ENCODE data around the gene HOXC4.
A peak's percentile ranks its signal among the peaks of the same experiment; 100 is the strongest.

Gene HOXC4

DNA sequence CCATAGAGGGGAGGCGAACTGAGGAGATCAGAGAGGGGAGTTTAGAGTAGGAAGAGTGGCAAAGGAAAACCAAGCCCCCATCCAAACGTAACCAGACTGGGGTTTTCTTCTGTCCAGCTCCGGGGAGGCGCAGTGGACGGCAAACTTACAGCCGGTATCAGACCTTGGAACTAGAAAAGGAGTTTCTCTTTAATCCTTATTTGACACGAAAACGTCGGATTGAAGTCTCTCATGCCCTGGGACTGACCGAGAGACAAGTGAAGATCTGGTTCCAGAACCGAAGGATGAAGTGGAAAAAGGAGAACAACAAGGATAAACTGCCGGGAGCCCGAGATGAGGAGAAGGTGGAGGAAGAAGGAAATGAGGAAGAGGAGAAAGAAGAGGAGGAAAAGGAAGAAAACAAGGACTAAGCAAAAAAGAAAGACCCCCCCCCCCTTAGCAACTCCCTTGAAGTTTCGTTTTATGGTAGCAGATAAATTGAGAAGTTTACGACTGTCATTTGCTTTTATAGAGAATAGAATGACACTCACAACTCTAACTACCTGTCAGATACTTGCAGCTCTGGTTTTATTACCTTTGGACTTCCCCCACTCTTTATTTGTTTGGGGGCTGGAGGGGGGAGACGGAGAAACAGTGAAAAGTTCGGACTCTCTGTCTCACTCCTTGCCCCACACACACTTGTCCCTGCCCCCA lies 42.5 kb upstream of the HOXC4 start:
- Mint-ChIP-seq H3K27ac (ENCODE audit: low read depth) (no peak overlapping the region), H3K4me3 (peak overlapping the region; percentile 4)
- ATAC-seq (replicated peaks; ENCODE audit: extremely low read depth, poor library complexity, severe bottlenecking) = no peak

DNA sequence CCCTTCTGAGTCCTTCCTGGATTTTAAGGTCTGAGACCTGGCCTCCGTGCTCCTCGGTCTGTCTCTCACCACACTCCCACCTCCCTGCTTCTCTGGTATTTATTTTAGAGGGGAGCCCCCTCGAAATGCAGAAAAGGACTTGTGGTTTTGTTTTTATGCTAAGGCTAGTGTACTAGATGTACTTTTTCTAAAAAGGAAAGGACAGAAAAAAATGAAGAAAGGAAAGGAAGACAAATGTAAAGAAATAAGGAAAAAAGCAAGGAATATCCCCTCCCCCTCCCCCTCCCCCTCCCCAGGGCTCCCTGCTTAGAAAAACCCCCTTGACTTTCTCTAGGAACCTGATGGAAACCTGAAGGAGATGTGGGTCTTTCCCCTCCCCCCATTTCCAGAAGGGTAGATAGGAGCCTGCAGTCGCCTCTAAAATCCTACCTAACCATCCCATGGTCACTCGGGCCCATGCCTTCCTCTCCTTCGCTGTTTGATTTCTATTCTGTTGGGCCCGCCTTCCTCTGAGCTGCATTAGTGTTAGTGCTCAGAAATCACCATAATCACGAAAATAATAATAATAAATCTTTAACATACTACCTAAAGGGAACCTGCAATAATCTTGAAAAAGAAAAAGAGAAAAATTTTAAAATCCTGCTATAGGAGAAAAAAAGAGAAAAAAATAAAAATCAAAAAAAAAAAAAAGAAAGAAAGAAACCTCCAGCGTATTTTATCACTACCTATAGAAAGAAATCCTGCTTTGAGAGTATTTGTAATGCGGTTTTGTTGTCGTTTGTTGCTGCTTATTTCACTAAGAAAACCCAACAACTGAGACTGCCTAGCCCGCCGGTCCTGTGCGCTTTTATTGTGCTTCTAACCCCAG lies 41.7 kb upstream of the HOXC4 start:
- no peak for ATAC-seq (replicated peaks; ENCODE audit: extremely low read depth, poor library complexity, severe bottlenecking)
- no peak overlapping the region for H3K27ac Mint-ChIP-seq (ENCODE audit: low read depth)
- H3K9me3 Mint-ChIP-seq = no peaks in the 10 kb centered on the region

More for the DNA sequence above, 42.5 kb upstream of the HOXC4 start:
- Mint-ChIP-seq H3K4me1 (peaks cover 40% of the 10 kb centered on the region), H3K9me3 (no peaks in the 10 kb centered on the region), H3K27me3 (peaks cover 95% of the 10 kb centered on the region), H3K36me3 (ENCODE audit: insufficient read depth) (peaks cover 22% of the 10 kb centered on the region)
- DNase-seq (ENCODE audit: low spot score in 2 of 2) = no peak

DNA sequence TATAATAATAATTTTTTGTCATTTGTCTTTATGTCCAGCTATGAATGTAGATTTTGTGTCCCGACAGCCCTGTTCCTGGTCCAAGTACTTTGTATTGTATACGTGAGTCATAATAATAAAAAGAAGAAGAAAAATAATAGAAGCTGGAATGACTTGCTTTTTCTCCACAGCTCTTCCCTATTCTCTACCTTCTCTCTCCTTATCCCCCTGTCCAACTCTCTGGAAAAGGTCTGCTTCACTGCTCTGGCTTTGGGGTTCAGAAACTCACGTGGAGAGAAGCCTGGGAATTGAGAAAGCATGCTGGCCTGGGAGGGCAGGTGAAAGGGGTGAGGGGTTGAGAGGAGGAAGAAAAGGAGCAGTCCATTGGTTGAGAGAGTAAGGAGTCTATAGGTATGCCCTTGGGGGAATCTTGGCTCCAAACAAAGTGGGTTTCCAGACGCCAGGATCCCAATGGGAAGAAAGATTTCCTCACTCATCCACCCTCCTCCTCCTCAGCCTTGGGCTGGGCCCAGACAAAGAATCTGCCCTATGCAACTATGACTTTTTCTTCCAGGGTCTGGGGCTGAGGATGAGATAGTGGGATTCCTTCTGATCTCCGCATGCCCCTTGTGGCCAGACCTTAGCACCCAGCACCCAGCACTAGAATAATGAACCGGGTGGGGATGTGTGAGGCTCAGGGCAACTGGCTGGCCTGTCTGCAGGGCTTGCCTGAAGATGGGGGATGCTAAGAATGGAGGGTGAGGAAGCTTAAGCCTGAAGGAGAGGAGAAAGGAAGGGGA lies 40.8 kb upstream of the HOXC4 start:
- H3K9me3 Mint-ChIP-seq = no peaks in the 10 kb centered on the region
- H3K36me3 Mint-ChIP-seq (ENCODE audit: insufficient read depth) = peaks cover 22% of the 10 kb centered on the region
- H3K4me3 Mint-ChIP-seq = no peak overlapping the region
- ATAC-seq (replicated peaks; ENCODE audit: extremely low read depth, poor library complexity, severe bottlenecking) = no peak
- H3K27ac Mint-ChIP-seq (ENCODE audit: low read depth) = no peak overlapping the region
- H3K27me3 Mint-ChIP-seq = peaks cover 78% of the 10 kb centered on the region
- H3K4me1 Mint-ChIP-seq = peaks cover 45% of the 10 kb centered on the region
- DNase-seq (ENCODE audit: low spot score in 2 of 2) = no peak

More for the DNA sequence above, 41.7 kb upstream of the HOXC4 start:
- DNase-seq (ENCODE audit: low spot score in 2 of 2) = no peak
- Mint-ChIP-seq H3K4me1 (peaks cover 36% of the 10 kb centered on the region), H3K36me3 (ENCODE audit: insufficient read depth) (peaks cover 19% of the 10 kb centered on the region), H3K27me3 (peaks cover 88% of the 10 kb centered on the region), H3K4me3 (no peak overlapping the region)

DNA sequence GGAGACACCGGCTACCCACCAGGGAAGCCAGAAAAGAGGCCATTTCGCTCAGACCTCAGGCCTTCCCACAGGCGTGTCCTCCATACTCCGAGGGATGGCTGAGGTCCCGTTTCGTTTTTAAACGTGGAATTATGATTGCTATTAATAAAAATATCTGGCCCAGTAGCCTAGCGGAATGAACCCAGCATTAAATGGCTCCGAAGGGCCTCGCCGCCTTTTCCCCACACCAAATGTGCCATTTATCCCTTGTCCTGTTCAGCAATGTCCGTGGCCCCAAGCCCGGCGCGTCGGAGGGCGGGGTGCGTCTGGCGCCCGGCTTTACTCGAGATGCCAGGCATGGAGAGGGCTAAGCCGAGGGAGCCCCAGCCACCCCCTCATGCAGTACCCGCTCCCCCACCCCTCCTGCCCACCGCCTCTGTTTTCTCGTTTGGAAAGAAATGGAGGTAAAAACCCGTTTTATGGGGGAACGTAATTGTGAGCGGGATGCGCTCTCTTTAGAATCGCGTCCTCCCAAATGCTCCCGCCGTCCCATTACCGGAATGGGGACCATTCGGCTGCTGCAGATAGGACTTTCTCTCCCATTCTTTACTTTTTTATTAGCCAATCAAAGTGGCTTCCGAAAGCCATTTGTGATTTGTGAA lies 39.1 kb upstream of the HOXC4 start:
- H3K36me3 Mint-ChIP-seq (ENCODE audit: insufficient read depth) = peaks cover 15% of the 10 kb centered on the region
- peaks cover 42% of the 10 kb centered on the region for H3K4me1 Mint-ChIP-seq
- H3K9me3 Mint-ChIP-seq = no peaks in the 10 kb centered on the region
- DNase-seq (ENCODE audit: low spot score in 2 of 2) (no peak), ATAC-seq (replicated peaks; ENCODE audit: extremely low read depth, poor library complexity, severe bottlenecking) (no peak)
- H3K27ac Mint-ChIP-seq (ENCODE audit: low read depth) = peak overlapping the region; percentile 93
- H3K4me3 Mint-ChIP-seq = peak overlapping the region; percentile 20
- H3K27me3 Mint-ChIP-seq = peaks cover 62% of the 10 kb centered on the region

DNA sequence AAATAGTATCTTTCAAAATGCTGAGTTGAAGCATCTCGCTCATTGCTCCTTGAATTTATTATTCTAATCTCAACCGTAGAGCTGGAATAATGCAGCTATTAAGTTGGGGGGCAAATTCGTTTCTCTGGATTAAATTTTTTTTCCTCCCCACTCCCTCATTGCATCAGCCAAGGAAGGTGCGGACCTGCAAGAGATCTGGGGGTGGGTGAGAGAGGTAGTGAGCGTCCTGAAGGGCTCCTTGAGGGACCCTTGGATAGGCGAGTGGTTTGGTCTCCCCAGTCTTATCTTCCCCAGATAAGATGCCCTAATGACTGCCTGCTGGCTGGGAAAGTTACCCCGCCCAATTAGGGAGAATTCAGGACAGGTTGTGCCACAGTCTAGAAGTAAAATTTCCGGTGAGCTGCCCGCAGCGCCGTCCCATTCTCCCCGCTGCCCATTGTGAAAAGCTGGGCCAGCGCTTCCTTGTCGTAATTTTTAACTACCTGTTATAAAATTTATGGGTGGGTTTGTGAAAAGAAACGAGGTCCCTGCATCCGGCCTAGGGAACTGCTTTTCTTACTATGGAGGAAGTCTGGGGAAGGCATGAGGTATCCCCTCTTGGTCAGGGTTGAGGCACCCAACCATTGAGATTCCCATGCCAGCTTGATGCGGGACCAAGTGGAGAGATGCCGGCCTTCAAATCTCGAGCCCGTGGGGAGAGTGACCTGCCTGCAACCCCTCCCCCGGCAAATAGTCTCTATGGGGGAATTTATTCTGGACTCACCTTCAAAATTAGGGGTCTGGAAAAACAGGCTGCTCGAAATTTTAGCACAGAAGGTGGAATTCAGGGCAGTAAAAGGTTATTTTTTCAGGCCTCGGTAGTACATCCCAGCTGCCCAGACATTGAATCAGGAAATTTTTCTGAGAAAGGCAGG lies 38.4 kb upstream of the HOXC4 start:
- ATAC-seq (replicated peaks; ENCODE audit: extremely low read depth, poor library complexity, severe bottlenecking) (no peak), DNase-seq (ENCODE audit: low spot score in 2 of 2) (no peak)
- Mint-ChIP-seq H3K4me1 (peaks cover 43% of the 10 kb centered on the region), H3K27ac (ENCODE audit: low read depth) (no peak overlapping the region), H3K36me3 (ENCODE audit: insufficient read depth) (peaks cover 15% of the 10 kb centered on the region), H3K27me3 (peaks cover 54% of the 10 kb centered on the region), H3K9me3 (no peaks in the 10 kb centered on the region), H3K4me3 (peak overlapping the region; percentile 20)

DNA sequence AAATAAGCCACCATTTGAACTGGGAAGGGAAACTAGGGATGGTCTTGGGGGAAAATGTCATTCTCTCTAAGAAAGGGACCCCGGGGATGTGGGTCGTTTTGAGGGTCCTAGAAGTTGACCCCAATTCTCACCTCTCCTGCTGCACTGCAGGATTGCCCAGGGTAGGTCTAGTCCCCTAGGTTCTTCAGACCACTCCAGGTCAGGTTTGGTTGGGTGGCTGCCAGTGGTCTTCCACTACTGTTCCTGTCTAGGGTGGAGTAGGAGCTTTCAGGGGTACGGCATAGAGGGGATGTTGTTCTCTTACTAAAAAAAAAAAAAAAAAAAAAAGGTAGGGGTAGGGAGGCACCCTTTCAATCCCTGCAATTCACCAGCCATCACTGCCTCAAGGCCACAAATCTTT lies 37.6 kb upstream of the HOXC4 start:
- Mint-ChIP-seq H3K4me3 (no peak overlapping the region), H3K36me3 (ENCODE audit: insufficient read depth) (peaks cover 15% of the 10 kb centered on the region), H3K4me1 (peaks cover 40% of the 10 kb centered on the region), H3K9me3 (no peaks in the 10 kb centered on the region), H3K27ac (ENCODE audit: low read depth) (no peak overlapping the region), H3K27me3 (peaks cover 49% of the 10 kb centered on the region)
- DNase-seq (ENCODE audit: low spot score in 2 of 2) (no peak), ATAC-seq (replicated peaks; ENCODE audit: extremely low read depth, poor library complexity, severe bottlenecking) (no peak)

DNA sequence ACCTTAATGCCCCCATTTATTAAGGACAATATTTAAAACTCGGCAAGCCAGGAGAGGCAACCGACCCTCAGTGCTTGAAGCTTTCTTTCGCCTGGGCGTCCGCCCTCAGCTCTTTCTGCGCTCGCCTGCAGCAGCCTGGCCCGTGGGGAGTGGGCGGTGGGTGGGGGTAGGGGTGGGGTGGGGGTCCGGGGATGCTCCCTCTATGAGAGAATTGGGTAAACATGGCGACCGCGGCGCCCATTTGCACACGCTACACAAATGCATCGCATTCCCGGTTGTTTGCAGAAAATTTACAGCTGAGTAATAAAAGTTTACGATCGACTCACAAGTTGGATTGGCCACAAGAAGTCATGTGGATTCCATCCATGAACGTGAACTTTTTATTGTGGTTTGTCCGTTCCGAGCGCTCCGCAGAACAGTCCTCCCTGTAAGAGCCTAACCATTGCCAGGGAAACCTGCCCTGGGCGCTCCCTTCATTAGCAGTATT lies 37.1 kb upstream of the HOXC4 start:
- Mint-ChIP-seq H3K27me3 (peaks cover 49% of the 10 kb centered on the region), H3K4me1 (peaks cover 35% of the 10 kb centered on the region), H3K9me3 (no peaks in the 10 kb centered on the region), H3K27ac (ENCODE audit: low read depth) (no peak overlapping the region), H3K36me3 (ENCODE audit: insufficient read depth) (peaks cover 15% of the 10 kb centered on the region), H3K4me3 (peak overlapping the region; percentile 81)
- DNase-seq (ENCODE audit: low spot score in 2 of 2) (no peak), ATAC-seq (replicated peaks; ENCODE audit: extremely low read depth, poor library complexity, severe bottlenecking) (no peak)

DNA sequence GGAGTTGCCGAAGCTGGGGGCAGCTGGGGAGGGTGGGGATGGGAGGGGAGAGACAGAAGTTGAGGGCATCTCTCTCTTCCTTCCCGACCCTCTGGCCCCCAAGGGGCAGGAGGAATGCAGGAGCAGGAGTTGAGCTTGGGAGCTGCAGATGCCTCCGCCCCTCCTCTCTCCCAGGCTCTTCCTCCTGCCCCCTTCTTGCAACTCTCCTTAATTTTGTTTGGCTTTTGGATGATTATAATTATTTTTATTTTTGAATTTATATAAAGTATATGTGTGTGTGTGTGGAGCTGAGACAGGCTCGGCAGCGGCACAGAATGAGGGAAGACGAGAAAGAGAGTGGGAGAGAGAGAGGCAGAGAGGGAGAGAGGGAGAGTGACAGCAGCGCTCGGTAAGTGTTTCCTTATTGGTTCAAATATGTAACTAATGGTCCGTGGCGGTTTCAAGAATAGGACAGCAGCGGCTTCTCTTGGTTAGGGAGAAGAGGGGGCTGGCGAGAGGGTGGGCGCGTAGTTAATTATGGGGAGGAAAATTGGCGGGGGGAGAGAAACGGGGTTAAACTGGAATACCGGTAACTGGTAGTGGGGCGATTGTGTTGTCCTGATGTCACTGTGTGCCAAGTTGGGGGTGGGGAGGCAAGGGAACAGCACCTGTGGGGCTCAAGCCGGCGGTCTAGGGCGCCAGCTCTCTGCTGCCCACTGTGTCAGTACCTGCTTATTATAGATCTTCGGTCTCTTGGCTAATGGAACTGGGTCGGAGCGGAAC lies 36.4 kb upstream of the HOXC4 start:
- ATAC-seq (replicated peaks; ENCODE audit: extremely low read depth, poor library complexity, severe bottlenecking) = peak; percentile 40
- peak overlapping the region; percentile 83 for H3K27ac Mint-ChIP-seq (ENCODE audit: low read depth)

DNA sequence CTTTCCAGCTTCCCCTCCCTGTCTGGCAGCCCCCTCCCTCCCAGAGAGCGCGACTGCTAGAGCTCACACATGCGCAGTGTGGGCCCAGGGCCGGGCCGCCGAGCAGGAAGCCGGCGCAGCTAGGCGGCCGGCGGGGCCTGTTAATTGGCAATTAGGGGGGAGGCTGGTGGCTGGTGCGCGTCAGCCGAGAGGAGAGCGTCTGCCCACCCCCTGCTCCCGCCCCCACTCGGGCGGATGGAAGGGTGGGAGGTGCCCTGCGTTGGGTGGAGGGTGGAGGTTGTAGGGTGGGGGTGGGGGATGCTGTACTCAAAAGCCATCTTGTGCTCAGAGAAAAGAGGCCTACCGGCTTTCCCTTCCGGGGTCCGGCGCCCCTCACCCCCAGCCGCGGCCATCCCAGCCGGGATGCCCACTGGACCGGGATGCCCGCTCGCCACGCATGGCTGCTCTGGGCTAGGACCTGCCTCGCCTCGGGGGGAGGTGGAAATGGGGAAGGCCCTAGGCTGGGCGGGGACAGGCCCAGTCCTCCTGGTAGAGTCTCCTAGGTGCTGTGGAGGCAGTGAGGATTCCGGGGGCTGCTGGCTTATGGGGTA lies 35.7 kb upstream of the HOXC4 start:
- H3K9me3 Mint-ChIP-seq = no peaks in the 10 kb centered on the region
- H3K27me3 Mint-ChIP-seq = peaks cover 49% of the 10 kb centered on the region
- H3K36me3 Mint-ChIP-seq (ENCODE audit: insufficient read depth) = peaks cover 15% of the 10 kb centered on the region
- H3K4me1 Mint-ChIP-seq = peaks cover 31% of the 10 kb centered on the region
- peak overlapping the region; percentile 83 for H3K27ac Mint-ChIP-seq (ENCODE audit: low read depth)
- ATAC-seq (replicated peaks; ENCODE audit: extremely low read depth, poor library complexity, severe bottlenecking) (peak; percentile 92), DNase-seq (ENCODE audit: low spot score in 2 of 2) (peak; percentile 59 to 84)
- peak overlapping the region; percentile 81 for H3K4me3 Mint-ChIP-seq

More for the DNA sequence above, 36.4 kb upstream of the HOXC4 start:
- Mint-ChIP-seq H3K27me3 (peaks cover 49% of the 10 kb centered on the region), H3K4me1 (peaks cover 31% of the 10 kb centered on the region), H3K36me3 (ENCODE audit: insufficient read depth) (peaks cover 15% of the 10 kb centered on the region), H3K9me3 (no peaks in the 10 kb centered on the region), H3K4me3 (peak overlapping the region; percentile 81)
- DNase-seq (ENCODE audit: low spot score in 2 of 2) = no peak

DNA sequence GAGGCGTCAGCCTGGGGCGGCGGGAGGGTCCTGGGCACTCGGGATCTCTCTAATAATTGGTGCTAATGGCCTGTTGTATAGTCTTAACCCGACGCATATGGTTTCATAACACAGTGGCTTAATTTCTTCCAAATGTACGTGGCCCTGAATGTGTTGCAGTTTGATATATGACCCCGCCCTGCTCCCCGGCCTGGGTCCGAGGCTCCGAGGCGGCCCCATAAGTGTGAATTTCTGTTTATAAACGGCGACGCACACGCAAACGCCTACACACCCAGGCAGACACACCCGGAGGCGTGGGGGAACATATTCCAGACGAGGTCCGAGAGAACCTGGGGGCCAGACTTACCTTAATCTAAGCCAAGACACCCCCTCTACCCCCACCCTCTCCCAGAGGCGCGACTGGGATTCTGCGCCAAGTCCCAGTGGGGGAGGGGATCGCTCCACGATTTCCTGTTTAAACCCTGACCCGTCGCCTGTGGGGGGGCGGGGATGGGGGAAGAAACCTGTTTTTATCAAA lies 35.1 kb upstream of the HOXC4 start:
- Mint-ChIP-seq H3K4me1 (peaks cover 31% of the 10 kb centered on the region), H3K4me3 (peak overlapping the region; percentile 81), H3K36me3 (ENCODE audit: insufficient read depth) (peaks cover 15% of the 10 kb centered on the region), H3K27ac (ENCODE audit: low read depth) (peak overlapping the region; percentile 83), H3K9me3 (no peaks in the 10 kb centered on the region), H3K27me3 (peaks cover 49% of the 10 kb centered on the region)
- ATAC-seq (replicated peaks; ENCODE audit: extremely low read depth, poor library complexity, severe bottlenecking) (no peak), DNase-seq (ENCODE audit: low spot score in 2 of 2) (no peak)
